ENCODE measurements around the gene TMEM184B.

Gene TMEM184B

DNA sequence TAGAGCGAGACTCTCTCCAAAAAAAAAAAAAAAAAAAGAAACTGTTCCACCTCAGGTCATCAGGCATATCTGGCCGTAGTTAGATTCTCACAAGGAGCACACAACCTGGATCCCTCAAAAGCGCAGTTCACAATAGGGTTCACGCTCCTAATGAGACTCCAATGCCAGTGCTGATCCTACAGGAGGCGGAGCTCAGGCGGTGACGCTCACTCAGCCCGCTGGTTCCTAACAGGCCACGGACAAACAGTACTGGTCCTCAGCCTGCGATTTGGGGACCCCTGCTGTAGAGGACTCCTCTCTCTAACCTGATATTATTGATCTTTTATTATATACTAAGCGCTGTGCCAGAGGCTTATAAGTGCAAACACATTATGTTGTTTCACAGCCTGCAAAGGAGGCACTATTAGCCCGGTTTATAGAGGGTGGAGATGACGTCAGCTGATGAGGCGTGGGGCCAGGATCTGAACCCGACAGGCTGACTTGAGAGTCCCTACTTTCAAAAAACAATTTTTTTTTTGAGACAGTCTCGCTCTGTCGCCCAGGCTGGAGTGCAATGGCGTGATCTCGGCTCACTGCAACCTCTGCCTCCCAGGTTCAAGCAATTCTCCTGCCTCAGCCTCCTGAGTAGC is 75.9 kb downstream of the TMEM184B start:
- Histone ChIP-seq H3K9ac (ENCODE audit: low read depth, low read length, poor library complexity, severe bottlenecking) (no peak overlapping the region), H3F3A (ENCODE audit: low read depth) (peaks cover 3% of the 10 kb centered on the region; the same call in 1 of the 2 replicates), H3K9me2 (replicated peaks; ENCODE audit: low read depth, low read length) (no peaks in the 10 kb centered on the region), H3K36me3 (ENCODE audit: insufficient read depth, low read length) (no peaks in the 10 kb centered on the region), H2AFZ (ENCODE audit: low read length) (no peak overlapping the region), H3K4me1 (ENCODE audit: insufficient read depth, low read length, poor library complexity, severe bottlenecking) (peaks cover 21% of the 10 kb centered on the region), H3K4me3 (ENCODE audit: low read length, poor library complexity, severe bottlenecking) (no peak overlapping the region), H4K20me1 (ENCODE audit: insufficient read depth, low read length, poor library complexity, severe bottlenecking) (no peaks in the 10 kb centered on the region), H3K27me3 (ENCODE audit: insufficient read depth, low read length, poor library complexity, severe bottlenecking) (no peaks in the 10 kb centered on the region), H3K9me3 (ENCODE audit: insufficient read depth, low read depth, low read length) (no peaks in the 10 kb centered on the region), H3K79me2 (ENCODE audit: insufficient read depth, low read length) (no peaks in the 10 kb centered on the region), H3K4me2 (ENCODE audit: low read depth, low read length, poor library complexity, severe bottlenecking) (no peak overlapping the region)
- TF ChIP-seq, protein P1, sequence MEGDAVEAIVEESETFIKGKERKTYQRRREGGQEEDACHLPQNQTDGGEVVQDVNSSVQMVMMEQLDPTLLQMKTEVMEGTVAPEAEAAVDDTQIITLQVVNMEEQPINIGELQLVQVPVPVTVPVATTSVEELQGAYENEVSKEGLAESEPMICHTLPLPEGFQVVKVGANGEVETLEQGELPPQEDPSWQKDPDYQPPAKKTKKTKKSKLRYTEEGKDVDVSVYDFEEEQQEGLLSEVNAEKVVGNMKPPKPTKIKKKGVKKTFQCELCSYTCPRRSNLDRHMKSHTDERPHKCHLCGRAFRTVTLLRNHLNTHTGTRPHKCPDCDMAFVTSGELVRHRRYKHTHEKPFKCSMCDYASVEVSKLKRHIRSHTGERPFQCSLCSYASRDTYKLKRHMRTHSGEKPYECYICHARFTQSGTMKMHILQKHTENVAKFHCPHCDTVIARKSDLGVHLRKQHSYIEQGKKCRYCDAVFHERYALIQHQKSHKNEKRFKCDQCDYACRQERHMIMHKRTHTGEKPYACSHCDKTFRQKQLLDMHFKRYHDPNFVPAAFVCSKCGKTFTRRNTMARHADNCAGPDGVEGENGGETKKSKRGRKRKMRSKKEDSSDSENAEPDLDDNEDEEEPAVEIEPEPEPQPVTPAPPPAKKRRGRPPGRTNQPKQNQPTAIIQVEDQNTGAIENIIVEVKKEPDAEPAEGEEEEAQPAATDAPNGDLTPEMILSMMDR (conservative IDR thresholded peaks at IDR 0.05; ENCODE audit: low read length) = no peak
- TF ChIP-seq EZH2phosphoT487 (IDR thresholded peaks at IDR 0.05; ENCODE audit: borderline replicate concordance) = no peak

GRCh38 chr22:38193580-38193979 is 79.2 kb downstream of the TMEM184B start:
- Histone ChIP-seq H3K4me3 (ENCODE audit: low read length, poor library complexity, severe bottlenecking) (no peak overlapping the region), H3K27me3 (ENCODE audit: insufficient read depth, low read length, poor library complexity, severe bottlenecking) (no peaks in the 10 kb centered on the region), H4K20me1 (ENCODE audit: insufficient read depth, low read length, poor library complexity, severe bottlenecking) (no peaks in the 10 kb centered on the region), H3K79me2 (ENCODE audit: insufficient read depth, low read length) (no peaks in the 10 kb centered on the region), H2AFZ (ENCODE audit: low read length) (no peak overlapping the region), H3F3A (ENCODE audit: low read depth) (no peaks in the 10 kb centered on the region), H3K9me2 (replicated peaks; ENCODE audit: low read depth, low read length) (no peaks in the 10 kb centered on the region), H3K4me1 (ENCODE audit: insufficient read depth, low read length, poor library complexity, severe bottlenecking) (peaks cover 9% of the 10 kb centered on the region), H3K36me3 (ENCODE audit: insufficient read depth, low read length) (no peaks in the 10 kb centered on the region), H3K4me2 (ENCODE audit: low read depth, low read length, poor library complexity, severe bottlenecking) (no peak overlapping the region), H3K9me3 (ENCODE audit: insufficient read depth, low read depth, low read length) (no peaks in the 10 kb centered on the region), H3K9ac (ENCODE audit: low read depth, low read length, poor library complexity, severe bottlenecking) (no peak overlapping the region)
- TF ChIP-seq, protein P1 (conservative IDR thresholded peaks at IDR 0.05; ENCODE audit: low read length) = no peak
- TF ChIP-seq EZH2phosphoT487 (IDR thresholded peaks at IDR 0.05; ENCODE audit: borderline replicate concordance) = no peak

DNA sequence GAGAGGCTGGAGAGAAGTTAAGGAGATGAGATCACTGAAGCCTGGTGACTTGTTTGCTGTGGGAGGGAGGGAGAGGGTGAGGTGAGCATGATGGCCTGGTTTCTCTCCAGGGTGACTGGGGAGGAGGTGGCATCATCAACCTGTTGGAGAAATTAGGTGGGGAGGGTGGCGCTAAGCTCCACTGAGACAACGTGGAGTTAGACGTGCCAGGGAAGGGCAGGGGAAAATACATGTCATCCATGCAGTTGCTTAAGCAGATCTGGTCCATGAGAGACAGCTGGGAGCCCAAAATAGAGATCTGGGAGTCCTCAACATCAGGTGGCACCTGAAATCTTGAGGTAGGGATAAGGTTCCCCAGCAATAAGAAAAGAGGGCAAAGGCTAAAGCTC is 80.3 kb downstream of the TMEM184B start:
- H3K9me2 ChIP-seq (replicated peaks; ENCODE audit: low read depth, low read length) = no peaks in the 10 kb centered on the region
- no peaks in the 10 kb centered on the region for H3K27me3 ChIP-seq (ENCODE audit: insufficient read depth, low read length, poor library complexity, severe bottlenecking)
- H3K9me3 ChIP-seq (ENCODE audit: insufficient read depth, low read depth, low read length) = no peaks in the 10 kb centered on the region
- no peak for TF ChIP-seq EZH2phosphoT487 (IDR thresholded peaks at IDR 0.05; ENCODE audit: borderline replicate concordance)
- TF ChIP-seq, protein P1 (conservative IDR thresholded peaks at IDR 0.05; ENCODE audit: low read length) = no peak
- H3K4me1 ChIP-seq (ENCODE audit: insufficient read depth, low read length, poor library complexity, severe bottlenecking) = peaks cover 9% of the 10 kb centered on the region
- no peak overlapping the region for H3K4me3 ChIP-seq (ENCODE audit: low read length, poor library complexity, severe bottlenecking)
- no peak overlapping the region for H3K9ac ChIP-seq (ENCODE audit: low read depth, low read length, poor library complexity, severe bottlenecking)
- no peaks in the 10 kb centered on the region for H4K20me1 ChIP-seq (ENCODE audit: insufficient read depth, low read length, poor library complexity, severe bottlenecking)
- no peaks in the 10 kb centered on the region for H3F3A ChIP-seq (ENCODE audit: low read depth)
- no peak overlapping the region for H3K4me2 ChIP-seq (ENCODE audit: low read depth, low read length, poor library complexity, severe bottlenecking)
- no peak overlapping the region for H2AFZ ChIP-seq (ENCODE audit: low read length)
- no peaks in the 10 kb centered on the region for H3K36me3 ChIP-seq (ENCODE audit: insufficient read depth, low read length)
- H3K79me2 ChIP-seq (ENCODE audit: insufficient read depth, low read length) = no peaks in the 10 kb centered on the region

Measured in Loucy (cell line).